ENCODE data around the gene COX5A. TPM values are rescaled to one million over a fixed set of nuclear protein-coding genes. Genes with fewer than 3 reads are reported as not detected.

Gene COX5A
- total and polyA plus RNA-seq, 2 of the 13 experiments (the other 11 are each of a cell fraction or from before 2014, with no cell fraction given), result 158 to 218 TPM

- TF ChIP-seq NR2F6 (IDR thresholded peaks at IDR 0.05) (peak; percentile 41; the same call in 1 of the 2 replicates), NR2F6 (CRISPR knock-in tag; IDR thresholded peaks at IDR 0.05) (no peak), TGIF2 (CRISPR knock-in tag; IDR thresholded peaks at IDR 0.05) (no peak), ZNF891 (CRISPR knock-in tag; IDR thresholded peaks at IDR 0.05) (peak; percentile 95), THAP11 (CRISPR knock-in tag; IDR thresholded peaks at IDR 0.05) (peak; percentile 100), MAX (IDR thresholded peaks at IDR 0.05) (peak; percentile 81), FOXO1 (CRISPR knock-in tag; IDR thresholded peaks at IDR 0.05) (peak; percentile 63), ZFYVE20 (CRISPR knock-in tag; IDR thresholded peaks at IDR 0.05; ENCODE audit: borderline replicate concordance, low read depth) (no peak), RARG (CRISPR knock-in tag; IDR thresholded peaks at IDR 0.05; ENCODE audit: low read depth) (no peak), ZNF772 (CRISPR knock-in tag; IDR thresholded peaks at IDR 0.05) (peak; percentile 91), ZNF776 (CRISPR knock-in tag; IDR thresholded peaks at IDR 0.05) (0 out of 2 replicates have a peak, but pooled peaks have one; percentile 76), ATF1 (CRISPR knock-in tag; IDR thresholded peaks at IDR 0.05) (peak; percentile 69), NFKB2 (CRISPR knock-in tag; IDR thresholded peaks at IDR 0.05; ENCODE audit: borderline replicate concordance) (peak; percentile 55; the same call in 1 of the 2 replicates), ZNF788 (CRISPR knock-in tag; IDR thresholded peaks at IDR 0.05; ENCODE audit: borderline replicate concordance) (peak; percentile 88), JUND (CRISPR knock-in tag; IDR thresholded peaks at IDR 0.05) (peak; percentile 21; the same call in 1 of the 2 replicates), ZFP82 (CRISPR knock-in tag; IDR thresholded peaks at IDR 0.05; ENCODE audit: borderline replicate concordance) (peak; percentile 97; the same call in 1 of the 2 replicates), ZNF3 (CRISPR knock-in tag; IDR thresholded peaks at IDR 0.05) (no peak), ZNF205 (CRISPR knock-in tag; IDR thresholded peaks at IDR 0.05) (0 out of 2 replicates have a peak, but pooled peaks have one; percentile 66), PHB2 (IDR thresholded peaks at IDR 0.05; ENCODE audit: partially characterized antibody) (no peak), IRF2 (CRISPR knock-in tag; IDR thresholded peaks at IDR 0.05) (peak; percentile 91), ZNF468 (CRISPR knock-in tag; IDR thresholded peaks at IDR 0.05) (no peak), MEF2D (CRISPR knock-in tag; IDR thresholded peaks at IDR 0.05) (peak; percentile 75; the same call in 1 of the 2 replicates), RXRB (CRISPR knock-in tag; IDR thresholded peaks at IDR 0.05; ENCODE audit: borderline replicate concordance) (peak; percentile 42; the same call in 1 of the 2 replicates), ELF4 (CRISPR knock-in tag; IDR thresholded peaks at IDR 0.05; ENCODE audit: borderline replicate concordance) (0 out of 2 replicates have a peak, but pooled peaks have one; percentile 57), MAZ (IDR thresholded peaks at IDR 0.05; ENCODE audit: borderline replicate concordance, low read depth, low read length) (peak; percentile 46; the same call in 1 of the 2 replicates), MAZ (CRISPR knock-in tag; IDR thresholded peaks at IDR 0.05; ENCODE audit: low read depth) (peak; percentile 90)
- TF ChIP-seq, protein P1, sequence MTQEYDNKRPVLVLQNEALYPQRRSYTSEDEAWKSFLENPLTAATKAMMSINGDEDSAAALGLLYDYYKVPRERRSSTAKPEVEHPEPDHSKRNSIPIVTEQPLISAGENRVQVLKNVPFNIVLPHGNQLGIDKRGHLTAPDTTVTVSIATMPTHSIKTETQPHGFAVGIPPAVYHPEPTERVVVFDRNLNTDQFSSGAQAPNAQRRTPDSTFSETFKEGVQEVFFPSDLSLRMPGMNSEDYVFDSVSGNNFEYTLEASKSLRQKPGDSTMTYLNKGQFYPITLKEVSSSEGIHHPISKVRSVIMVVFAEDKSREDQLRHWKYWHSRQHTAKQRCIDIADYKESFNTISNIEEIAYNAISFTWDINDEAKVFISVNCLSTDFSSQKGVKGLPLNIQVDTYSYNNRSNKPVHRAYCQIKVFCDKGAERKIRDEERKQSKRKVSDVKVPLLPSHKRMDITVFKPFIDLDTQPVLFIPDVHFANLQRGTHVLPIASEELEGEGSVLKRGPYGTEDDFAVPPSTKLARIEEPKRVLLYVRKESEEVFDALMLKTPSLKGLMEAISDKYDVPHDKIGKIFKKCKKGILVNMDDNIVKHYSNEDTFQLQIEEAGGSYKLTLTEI (CRISPR knock-in tag; conservative IDR thresholded peaks at IDR 0.05), result no peak
Observed at GRCh38 chr15:74889883-74890664, 47.8 kb downstream of the COX5A start, which contains the start of gene MPI (continued).

Measured in HepG2 (cell line).